IPS-11a (cell line): ENCODE results near the gene MS4A14.
"Not testable (repeated sequence)": the region's sequence is repeated elsewhere in the genome, so short reads cannot be mapped to it uniquely, and the experiment has no call there.

Source experiments
- H3K4me3 ChIP-seq: one replicate; pipeline ENCODE4 v1.5.1; 2013; ENCODE audit warnings: low read depth, low read length, control low read depth

Gene MS4A14

GRCh38 chr11:60389279-60389910 lies 6.9 kb upstream of the MS4A14 start:
- H3K4me3 ChIP-seq = no peak overlapping the region

GRCh38 chr11:60390419-60390818 lies 5.8 kb upstream of the MS4A14 start:
- H3K4me3 ChIP-seq = no peak overlapping the region

GRCh38 chr11:60392361-60392760 lies 3.9 kb upstream of the MS4A14 start:
- no peak overlapping the region for H3K4me3 ChIP-seq

- no peak overlapping the region for H3K4me3 ChIP-seq
These were observed 3.2 kb upstream of the MS4A14 start for GRCh38 chr11:60393016-60393415.

GRCh38 chr11:60394666-60395380 lies 1.4 kb upstream of the MS4A14 start:
- H3K4me3 ChIP-seq = no peak overlapping the region

- no peak overlapping the region for H3K4me3 ChIP-seq
These were observed 540 bp downstream of the MS4A14 start for GRCh38 chr11:60396799-60397198.

- no peak overlapping the region for H3K4me3 ChIP-seq
These were observed 23.8 kb downstream of the MS4A14 start for GRCh38 chr11:60420015-60420414.

- no peak overlapping the region for H3K4me3 ChIP-seq
These were observed 26.4 kb downstream of the MS4A14 start for GRCh38 chr11:60422609-60423008.

GRCh38 chr11:60428517-60428916 lies 32.3 kb downstream of the MS4A14 start:
- no peak overlapping the region for H3K4me3 ChIP-seq

GRCh38 chr11:60429272-60429671 lies 33.0 kb downstream of the MS4A14 start, which contains the start of gene MS4A5:
TSS of gene MS4A5 (plus strand) at chr11:60429572. CDS start at chr11:60429675, 103 bp downstream.
- no peak within 1 kb of the TSS for H3K4me3 ChIP-seq

GRCh38 chr11:60431251-60431650 lies 35.0 kb downstream of the MS4A14 start:
- H3K4me3 ChIP-seq = no peak overlapping the region

GRCh38 chr11:60433401-60433800 lies 37.1 kb downstream of the MS4A14 start:
- H3K4me3 ChIP-seq = no peak overlapping the region

- no peak overlapping the region for H3K4me3 ChIP-seq
These were observed 50.8 kb downstream of the MS4A14 start for GRCh38 chr11:60447070-60447469.

GRCh38 chr11:60447846-60448245 lies 51.6 kb downstream of the MS4A14 start:
- H3K4me3 ChIP-seq = no peak overlapping the region

GRCh38 chr11:60451185-60451584 lies 54.9 kb downstream of the MS4A14 start:
- H3K4me3 ChIP-seq = not testable (repeated sequence)

- H3K4me3 ChIP-seq = no peak overlapping the region
These were observed 58.0 kb downstream of the MS4A14 start for GRCh38 chr11:60454212-60454611.

GRCh38 chr11:60455531-60456042 lies 59.3 kb downstream of the MS4A14 start, which contains the start of gene MS4A1:
TSS of gene MS4A1 (plus strand) at chr11:60455847. CDS start at chr11:60462375, 6,528 bp downstream.
- no peak within 1 kb of the TSS for H3K4me3 ChIP-seq

GRCh38 chr11:60457576-60457975 lies 61.3 kb downstream of the MS4A14 start:
- no peak overlapping the region for H3K4me3 ChIP-seq

- H3K4me3 ChIP-seq = no peak overlapping the region
These were observed 63.1 kb downstream of the MS4A14 start for GRCh38 chr11:60459345-60459744.
